GM12878 (cell line): Measurements from ENCODE around the gene TBC1D5.

ENCODE experiments used
- BACH1 ChIP-seq: fragments of 450-650 bp; IDR thresholded peaks from 2 replicates; pipeline ENCODE4 v1.6.1; 2017; ENCODE audit warnings: mild to moderate bottlenecking, borderline replicate concordance
- CEBPB ChIP-seq, 2 experiments: fragments of 150-350 bp in 1 of 2; IDR thresholded peaks; 2 replicates each; pipeline ENCODE4 v1.6.1; 2012 to 2014; ENCODE audit warnings: low read depth in 2 of 2, low read length in 2 of 2, borderline replicate concordance in 1 of 2, inconsistent platforms in 1 of 2
- CTCF ChIP-seq, 3 experiments: IDR thresholded peaks in 2 of 3; conservative IDR thresholded peaks in 1 of 3; 2 replicates each; pipeline ENCODE4 v1.5.1; 2011; ENCODE audit warnings: low read depth in 3 of 3, low read length in 3 of 3, mild to moderate bottlenecking in 3 of 3, control low read depth in 2 of 3, moderate library complexity in 2 of 3, inconsistent platforms in 1 of 3, mixed read lengths in 1 of 3; ENCODE audit not compliant: control insufficient read depth in 2 of 3, insufficient read depth in 1 of 3; ENCODE audit errors: extremely low read depth in 1 of 3
- JUNB ChIP-seq: IDR thresholded peaks from 2 replicates; pipeline ENCODE4 v1.6.1; 2016; ENCODE audit warnings: antibody characterized with exemption, mild to moderate bottlenecking
- MEF2A ChIP-seq: IDR thresholded peaks from 2 replicates; pipeline ENCODE4 v1.6.1; 2011; ENCODE audit warnings: low read depth, mild to moderate bottlenecking, low read length, moderate library complexity; ENCODE audit not compliant: insufficient read depth
- NFYA ChIP-seq: IDR thresholded peaks from 2 replicates; pipeline ENCODE4 v1.6.1; 2011; ENCODE audit warnings: low read depth, mild to moderate bottlenecking, low read length, improper control_type of control experiment, borderline replicate concordance
- NR2C1 ChIP-seq: fragments of 450-650 bp; IDR thresholded peaks from 2 replicates; pipeline ENCODE4 v1.6.1; 2017; ENCODE audit warnings: antibody characterized with exemption, mild to moderate bottlenecking, moderate library complexity
- NRF1 ChIP-seq: conservative IDR thresholded peaks from 2 replicates; pipeline ENCODE4 v1.6.1; 2011; ENCODE audit warnings: mild to moderate bottlenecking, low read depth, low read length, improper control_type of control experiment
- PBX3 ChIP-seq: IDR thresholded peaks from 2 replicates; pipeline ENCODE4 v1.6.1; 2011; ENCODE audit warnings: mild to moderate bottlenecking, low read depth, low read length, moderate library complexity; ENCODE audit not compliant: insufficient replicate concordance
- POLR2AphosphoS5 ChIP-seq: IDR thresholded peaks from 2 replicates; pipeline ENCODE4 v1.6.1; 2011; ENCODE audit warnings: mild to moderate bottlenecking, low read length, inconsistent platforms
- SP1 ChIP-seq: IDR thresholded peaks from one replicate; pipeline ENCODE4 v1.6.1; 2011; ENCODE audit warnings: low read depth, low read length
- STAT3 ChIP-seq: IDR thresholded peaks from 2 replicates; pipeline ENCODE4 v1.6.1; 2011; ENCODE audit warnings: low read depth, low read length, improper control_type of control experiment
- ZBTB40 ChIP-seq: fragments of 450-650 bp; IDR thresholded peaks from 2 replicates; pipeline ENCODE4 v1.6.1; 2016; ENCODE audit warnings: mild to moderate bottlenecking, moderate library complexity, borderline replicate concordance
- ZNF24 ChIP-seq: fragments of 450-650 bp; IDR thresholded peaks from 2 replicates; pipeline ENCODE4 v1.6.1; 2017; ENCODE audit warnings: antibody characterized with exemption, mild to moderate bottlenecking

- TF ChIP-seq POLR2AphosphoS5, result no peak
- TF ChIP-seq STAT3, result no peak
- TF ChIP-seq CEBPB (IDR thresholded peaks at IDR 0.05; ENCODE audit: borderline replicate concordance in 1 of 2, low read depth in 2 of 2, low read length in 2 of 2), result no peak
- no peak for TF ChIP-seq NRF1
- no peak for TF ChIP-seq NFYA
- TF ChIP-seq CTCF (IDR thresholded peaks at IDR 0.05 in 2 of 3, conservative IDR thresholded peaks at IDR 0.05 in 1 of 3; ENCODE audit: control insufficient read depth in 2 of 3, extremely low read depth in 1 of 3, insufficient read depth in 1 of 3, low read depth in 3 of 3, low read length in 3 of 3), result no peak
- no peak for TF ChIP-seq PBX3
- TF ChIP-seq ZBTB40, result no peak
- no peak for TF ChIP-seq ZNF24
- no peak for TF ChIP-seq NR2C1
- no peak for TF ChIP-seq SP1
- no peak for TF ChIP-seq JUNB
- no peak for TF ChIP-seq MEF2A
- no peak for TF ChIP-seq BACH1
Observed at GRCh38 chr3:17672506-17672905, 69.9 kb downstream of the TBC1D5 start.
